Left lung (tissue), 10 donors: Measurements from ENCODE around the gene NPM1. TPM values are rescaled to one million over a fixed set of nuclear protein-coding genes. Genes with fewer than 3 reads are reported as not detected.
"Not testable (repeated sequence)": the region's sequence is repeated elsewhere in the genome, so short reads cannot be mapped to it uniquely, and the experiment has no call there.

Experiments used
- ATAC-seq: fragments of 200-7000 bp; cut with Tn5 transposase; one replicate; pipeline ENCODE4 v1.9.1; 2020; ENCODE audit warnings: moderate library complexity
- DNase-seq, 4 donors: peaks; one replicate each; pipeline ENCODE4 v3.0.0-alpha.2; 2013 to 2020
- H3K27ac ChIP-seq, 2 donors: fragments of 200-600 bp; sonication (generic) in 1 of 2; one replicate each; pipeline versions ENCODE4 v1.5.0 to v1.8.0; 2020 to 2021
- H3K27me3 ChIP-seq, 2 donors: fragments of 200-600 bp; sonication (generic) in 1 of 2; one replicate each; pipeline versions ENCODE4 v1.5.0 to v1.8.0; 2020 to 2021
- H3K36me3 ChIP-seq, 2 donors: fragments of 200-600 bp; sonication (generic) in 1 of 2; one replicate each; pipeline versions ENCODE4 v1.5.0 to v1.8.0; 2020 to 2021
- H3K4me1 ChIP-seq, 2 donors: fragments of 200-600 bp; one replicate each; pipeline ENCODE4 v1.8.0; 2021
- H3K4me3 ChIP-seq, 2 donors: fragments of 200-600 bp; sonication (generic) in 1 of 2; one replicate each; pipeline versions ENCODE4 v1.5.0 to v1.8.0; 2020 to 2021; ENCODE audit warnings: mild to moderate bottlenecking in 1 of 2
- H3K9me3 ChIP-seq, 2 donors: fragments of 200-600 bp; sonication (generic) in 1 of 2; one replicate each; pipeline versions ENCODE4 v1.5.0 to v1.8.0; 2020 to 2021
- intact Hi-C, 2 donors: fragments of 100-400 bp; cut with DNase I; formaldehyde crosslinking; loops; one replicate each; pipeline versions ENCODE4 v1.11.2 to v1.14.2; 2022
- polyA plus RNA-seq, 6 donors: library from polyadenylated mRNA; unstranded; fragments of 120-200 nt; gene quantifications; one replicate each; pipeline ENCODE4 v1.2.1, GENCODE V29; 2013; ENCODE audit not compliant: insufficient read length in 6 of 6
- total RNA-seq, 2 donors: library from RNA; stranded (reverse); fragmentation: NEBNext Ultra II Directional; extraction: Animal tissue kit (Norgen Biotek cat#: 25700); gene quantifications; one replicate each; pipeline ENCODE4 v1.2.1, GENCODE V29; 2021
- TF ChIP-seq, protein P1 (sequence below), 2 donors: fragments of 200-600 bp; sonication (generic) in 1 of 2; IDR thresholded peaks; one replicate each; pipeline versions ENCODE4 v1.5.0 to v1.8.0; 2021; ENCODE audit warnings: antibody characterized with exemption in 2 of 2
- donor health status: DM: no; HTN: yes; CAD: no.
- donor health status: DM: no; HTN: no; CAD: no.

The NPM1 gene
- total and polyA plus RNA-seq, 8 donors: 580 to 2,178 (median 1,976) TPM

DNA sequence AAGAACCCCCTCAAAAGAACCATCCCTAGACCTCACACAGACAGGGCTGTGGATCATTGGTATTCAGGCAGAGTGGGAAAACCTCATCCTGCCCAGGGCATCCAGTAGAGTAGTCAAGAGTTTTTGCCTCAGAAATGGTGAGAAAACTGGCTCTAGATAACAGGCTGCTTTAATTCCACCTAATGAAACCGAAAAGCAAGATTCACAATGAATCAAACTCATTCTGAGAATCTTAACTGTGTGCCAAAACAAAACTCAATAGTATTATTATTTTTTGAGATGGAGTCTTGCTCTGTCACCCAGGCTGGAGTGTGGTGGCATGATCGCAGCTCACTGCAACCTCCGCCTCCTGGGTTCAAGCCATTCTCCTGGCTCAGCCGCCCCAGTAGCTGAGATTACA lies 17.8 kb upstream of the NPM1 start:
- Histone ChIP-seq H3K27me3 (peaks cover 0 to 32% of the 10 kb centered on the region in 2 donors), H3K4me3 (no peak overlapping the region), H3K27ac (no peak overlapping the region), H3K9me3 (no peaks in the 10 kb centered on the region), H3K36me3 (no peaks in the 10 kb centered on the region), H3K4me1 (no peaks in the 10 kb centered on the region)
- TF ChIP-seq, protein P1, sequence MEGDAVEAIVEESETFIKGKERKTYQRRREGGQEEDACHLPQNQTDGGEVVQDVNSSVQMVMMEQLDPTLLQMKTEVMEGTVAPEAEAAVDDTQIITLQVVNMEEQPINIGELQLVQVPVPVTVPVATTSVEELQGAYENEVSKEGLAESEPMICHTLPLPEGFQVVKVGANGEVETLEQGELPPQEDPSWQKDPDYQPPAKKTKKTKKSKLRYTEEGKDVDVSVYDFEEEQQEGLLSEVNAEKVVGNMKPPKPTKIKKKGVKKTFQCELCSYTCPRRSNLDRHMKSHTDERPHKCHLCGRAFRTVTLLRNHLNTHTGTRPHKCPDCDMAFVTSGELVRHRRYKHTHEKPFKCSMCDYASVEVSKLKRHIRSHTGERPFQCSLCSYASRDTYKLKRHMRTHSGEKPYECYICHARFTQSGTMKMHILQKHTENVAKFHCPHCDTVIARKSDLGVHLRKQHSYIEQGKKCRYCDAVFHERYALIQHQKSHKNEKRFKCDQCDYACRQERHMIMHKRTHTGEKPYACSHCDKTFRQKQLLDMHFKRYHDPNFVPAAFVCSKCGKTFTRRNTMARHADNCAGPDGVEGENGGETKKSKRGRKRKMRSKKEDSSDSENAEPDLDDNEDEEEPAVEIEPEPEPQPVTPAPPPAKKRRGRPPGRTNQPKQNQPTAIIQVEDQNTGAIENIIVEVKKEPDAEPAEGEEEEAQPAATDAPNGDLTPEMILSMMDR (IDR thresholded peaks at IDR 0.05): no peak
- DNase-seq (no peak), ATAC-seq (no peak)
- intact Hi-C loops: no loop called here

DNA sequence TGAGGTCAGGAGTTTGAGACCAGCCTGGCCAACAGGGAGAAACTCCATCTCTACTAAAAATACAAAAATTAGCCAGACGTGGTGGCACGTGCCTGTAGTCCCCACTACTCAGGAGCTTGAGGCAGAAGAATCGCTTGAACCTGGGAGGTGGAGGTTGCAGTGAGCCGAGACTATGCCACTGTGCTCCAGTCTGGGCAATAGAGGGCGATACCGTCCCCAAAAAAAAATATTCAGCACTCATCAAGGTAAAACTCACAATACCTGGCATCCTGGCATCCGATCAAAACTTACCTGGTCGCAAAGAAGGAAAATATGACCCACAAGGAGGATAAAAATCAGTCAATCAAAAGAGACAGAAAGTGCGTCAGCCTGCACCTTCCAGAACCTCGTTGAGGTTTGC lies 16.8 kb upstream of the NPM1 start:
- DNase-seq, H3K4me3 ChIP-seq, ATAC-seq, intact Hi-C loops, H3K9me3 ChIP-seq, H3K27ac ChIP-seq, H3K4me1 ChIP-seq, H3K36me3 ChIP-seq: not testable (repeated sequence)
- H3K27me3 ChIP-seq: peaks cover 0 to 22% of the 10 kb centered on the region in 2 donors

DNA sequence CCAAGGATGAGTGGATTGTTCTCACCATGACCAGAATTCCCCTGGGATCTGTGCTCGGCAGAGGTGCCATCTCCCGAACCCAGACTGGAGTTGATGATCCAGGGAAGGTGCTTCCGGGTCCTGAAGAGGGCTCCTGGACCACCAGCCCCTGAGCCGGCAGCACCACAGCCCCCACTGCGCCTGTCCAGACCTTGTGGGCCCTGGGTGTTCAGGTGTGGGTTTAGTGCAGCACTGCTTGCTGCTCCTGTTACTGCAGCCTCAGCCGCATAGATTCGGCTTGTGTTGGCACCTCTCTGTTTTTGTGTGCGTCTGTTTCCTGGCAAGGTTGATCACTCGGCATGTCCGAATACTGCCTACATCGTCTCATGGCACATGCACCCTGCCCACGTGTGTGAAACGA lies 16.3 kb upstream of the NPM1 start:
- no peaks in the 10 kb centered on the region for H3K9me3 ChIP-seq
- ATAC-seq (no peak), DNase-seq (no peak)
- no peak overlapping the region for H3K4me3 ChIP-seq
- TF ChIP-seq, protein P1 (IDR thresholded peaks at IDR 0.05): no peak
- H3K36me3 ChIP-seq: no peaks in the 10 kb centered on the region
- intact Hi-C loops: no loop called here
- H3K27me3 ChIP-seq: peaks cover 0 to 18% of the 10 kb centered on the region in 2 donors
- H3K27ac ChIP-seq: no peak overlapping the region
- H3K4me1 ChIP-seq: no peaks in the 10 kb centered on the region

DNA sequence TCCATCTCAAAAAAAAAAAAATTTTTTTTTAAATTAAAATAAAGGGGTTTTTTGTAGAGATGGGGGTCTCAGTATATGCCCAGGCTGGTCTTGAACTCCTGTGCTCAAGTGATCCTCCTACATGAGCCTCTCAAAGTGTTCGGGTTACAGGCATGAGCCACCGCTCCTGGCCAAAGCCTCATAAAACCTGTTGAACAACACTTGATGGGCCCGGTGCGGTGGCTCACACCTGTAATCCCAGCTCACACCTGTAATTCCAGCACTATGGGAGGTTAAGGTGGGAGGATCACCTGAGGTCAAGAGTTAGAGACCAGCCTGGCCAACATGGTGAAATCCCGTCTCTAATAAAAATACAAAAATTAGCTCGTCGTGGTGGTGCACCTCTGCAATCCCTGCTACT lies 7.7 kb upstream of the NPM1 start:
- H3K27ac ChIP-seq: no peak overlapping the region
- no peaks in the 10 kb centered on the region for H3K9me3 ChIP-seq

DNA sequence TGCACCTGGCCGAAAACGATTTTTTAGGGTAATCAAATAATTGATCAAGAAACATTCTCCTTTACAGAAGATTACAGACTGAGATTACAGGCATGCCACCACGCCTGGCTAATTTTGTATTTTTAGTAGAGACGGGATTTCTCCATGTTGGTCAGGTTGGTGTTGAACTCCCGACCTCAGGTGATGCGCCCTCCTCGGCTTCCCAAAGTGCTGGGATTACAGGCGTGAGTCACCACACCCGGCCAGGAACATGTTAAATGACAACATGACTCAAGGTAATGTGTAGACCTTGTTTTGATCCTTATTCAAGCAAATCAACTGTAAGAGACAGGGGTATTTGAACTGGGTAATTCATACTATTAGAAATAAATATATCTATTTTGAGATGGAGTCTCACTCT lies 3.2 kb upstream of the NPM1 start:
- H3K27me3 ChIP-seq, H3K9me3 ChIP-seq, H3K4me3 ChIP-seq, DNase-seq, H3K27ac ChIP-seq, ATAC-seq, H3K36me3 ChIP-seq, intact Hi-C loops: not testable (repeated sequence)
- peaks cover 3 to 12% of the 10 kb centered on the region in 2 donors for H3K4me1 ChIP-seq

More for the DNA sequence above, 7.7 kb upstream of the NPM1 start:
- TF ChIP-seq, protein P1 (IDR thresholded peaks at IDR 0.05): no peak
- intact Hi-C loops: no loop called here
- no peak overlapping the region for H3K4me3 ChIP-seq
- H3K27me3 ChIP-seq: no peaks in the 10 kb centered on the region
- DNase-seq: no peak
- H3K36me3 ChIP-seq: no peaks in the 10 kb centered on the region
- no peaks in the 10 kb centered on the region for H3K4me1 ChIP-seq
- no peak for ATAC-seq

DNA sequence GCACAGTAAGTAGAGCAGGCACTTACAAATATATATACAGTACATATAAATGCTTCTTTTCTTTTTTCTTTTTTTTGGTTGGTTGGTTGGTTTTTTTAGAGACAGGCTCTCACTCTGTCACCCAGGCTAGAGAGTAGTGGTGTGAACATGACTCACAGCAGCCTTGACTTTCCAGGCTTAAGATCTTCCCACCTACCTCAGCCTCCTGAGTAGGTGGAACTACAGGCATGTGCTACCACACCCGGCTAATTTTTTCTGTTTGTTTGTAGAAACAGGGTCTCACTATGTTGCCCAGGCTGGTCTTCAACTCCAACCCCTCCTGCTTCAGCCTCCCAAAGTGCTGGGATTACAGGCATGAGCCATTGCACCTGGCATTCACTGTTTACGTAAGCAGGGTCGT lies 2.6 kb upstream of the NPM1 start:
- H3K9me3 ChIP-seq, DNase-seq, H3K36me3 ChIP-seq, intact Hi-C loops, H3K4me3 ChIP-seq, H3K27me3 ChIP-seq, H3K27ac ChIP-seq, ATAC-seq: not testable (repeated sequence)
- H3K4me1 ChIP-seq: peaks cover 9 to 18% of the 10 kb centered on the region in 2 donors

DNA sequence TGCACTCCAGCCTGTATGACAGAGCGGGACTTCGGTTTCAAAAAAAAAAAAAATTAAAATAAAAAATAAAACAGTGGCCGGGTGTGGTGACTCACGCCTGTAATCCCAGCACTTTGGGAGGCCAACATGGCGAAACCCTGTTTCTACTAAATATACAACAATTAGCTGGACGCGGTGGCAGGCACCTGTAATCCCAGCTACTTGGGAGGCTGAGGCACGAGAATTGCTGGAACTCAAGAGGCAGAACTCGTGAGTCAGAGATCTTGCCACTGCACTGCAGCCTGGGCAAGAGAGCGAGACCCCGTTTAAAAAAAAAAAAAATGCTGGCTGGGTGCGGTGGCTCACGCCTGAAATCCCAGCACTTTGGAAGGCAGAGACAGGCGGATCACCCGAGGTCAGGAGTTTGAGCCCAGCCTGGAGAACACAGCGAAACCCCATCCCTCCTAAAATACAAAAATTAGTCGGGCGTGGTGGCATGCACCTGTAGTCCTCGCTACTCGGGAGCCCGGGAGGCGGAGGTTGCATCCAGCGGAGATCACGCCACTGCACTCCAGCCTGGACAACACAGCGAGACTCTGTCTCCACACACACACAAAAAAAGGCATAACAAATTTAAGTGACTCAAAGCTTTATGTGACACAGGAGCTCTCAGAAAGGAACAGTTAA lies 1.5 kb upstream of the NPM1 start:
- Histone ChIP-seq H3K27me3 (no peaks in the 10 kb centered on the region), H3K4me1 (peaks cover 16 to 30% of the 10 kb centered on the region in 2 donors), H3K9me3 (no peaks in the 10 kb centered on the region), H3K27ac (no peak overlapping the region), H3K36me3 (peaks cover 0 to 7% of the 10 kb centered on the region in 2 donors), H3K4me3 (no peak overlapping the region)
- DNase-seq (no peak), ATAC-seq (no peak)
- intact Hi-C loops: no loop called here
- TF ChIP-seq, protein P1 (IDR thresholded peaks at IDR 0.05): no peak
